HepG2 (cell line): Measurements from ENCODE around the gene LMAN1L. TPM values are rescaled to one million over a fixed set of nuclear protein-coding genes. Genes with fewer than 3 reads are reported as not detected.

Experiments
- CBFB ChIP-seq: sonication (generic); formaldehyde crosslinking; IDR thresholded peaks from 2 replicates; pipeline ENCODE4 v1.4.0; 2020; ENCODE audit warnings: missing genetic modification reagents
- FIP1L1 ChIP-seq: fragments of 200-400 bp; formaldehyde crosslinking; IDR thresholded peaks from 2 replicates; pipeline ENCODE4 v1.6.1; 2018; ENCODE audit warnings: low read depth, mild to moderate bottlenecking, low read length, moderate library complexity, borderline replicate concordance; ENCODE audit not compliant: insufficient read depth
- HOXA5 ChIP-seq: sonication (generic); formaldehyde crosslinking; IDR thresholded peaks from 2 replicates; pipeline ENCODE4 v1.4.0; 2020; ENCODE audit warnings: missing genetic modification reagents
- YEATS2 ChIP-seq: sonication (generic); formaldehyde crosslinking; IDR thresholded peaks from 2 replicates; pipeline ENCODE4 v1.4.0; 2020; ENCODE audit warnings: missing genetic modification reagents, borderline replicate concordance
- ZMYM4 ChIP-seq: sonication (generic); formaldehyde crosslinking; IDR thresholded peaks from 2 replicates; pipeline ENCODE4 v1.8.1; 2023; ENCODE audit warnings: mild to moderate bottlenecking, missing genetic modification reagents
- ZNF232 ChIP-seq: sonication (generic); formaldehyde crosslinking; IDR thresholded peaks from 2 replicates; pipeline ENCODE4 v1.4.0; 2020; ENCODE audit warnings: missing genetic modification reagents, borderline replicate concordance
- ZNF672 ChIP-seq: sonication (generic); formaldehyde crosslinking; IDR thresholded peaks from 2 replicates; pipeline ENCODE4 v1.8.1; 2022; ENCODE audit warnings: missing genetic modification reagents
- ZNF879 ChIP-seq: sonication (generic); formaldehyde crosslinking; IDR thresholded peaks from 2 replicates; pipeline ENCODE4 v1.8.1; 2023; ENCODE audit warnings: missing genetic modification reagents
- polyA plus RNA-seq, 8 experiments: library from polyadenylated mRNA; depleted of rRNA in 3 of 8; stranded (reverse) in 7 of 8; unstranded in 1 of 8; fragments of >200 nt; fragmentation: Illumina TruSeq in 4 of 8; extraction: Trizol in 4 of 8; gene quantifications; 2 replicates each; pipeline versions ENCODE4 v1.2.1 to v1.2.3, GENCODE V29; 2011 to 2016; ENCODE audit warnings: low read depth in 4 of 8, missing spikeins in 1 of 8, mixed read lengths in 1 of 8; ENCODE audit not compliant: insufficient read depth in 1 of 8
- total RNA-seq, 5 experiments: library from RNA; depleted of rRNA; stranded (reverse); fragments of >200 nt; fragmentation: Illumina TruSeq; extraction: Trizol; gene quantifications; 2 replicates each; pipeline ENCODE4 v1.2.3, GENCODE V29; 2016; ENCODE audit warnings: low read depth in 1 of 5
- TF ChIP-seq, protein P1 (sequence below): sonication (generic); formaldehyde crosslinking; IDR thresholded peaks from 2 replicates; pipeline ENCODE4 v1.4.0; 2020; ENCODE audit warnings: missing genetic modification reagents, borderline replicate concordance
- TF ChIP-seq, protein P2 (sequence below): sonication (generic); formaldehyde crosslinking; IDR thresholded peaks from 2 replicates; pipeline ENCODE4 v1.8.0; 2022; ENCODE audit warnings: missing genetic modification reagents, mild to moderate bottlenecking, moderate library complexity, borderline replicate concordance
- TF ChIP-seq, protein P3 (sequence below): sonication (generic); formaldehyde crosslinking; IDR thresholded peaks from 2 replicates; pipeline ENCODE4 v1.4.0; 2020; ENCODE audit warnings: low read depth, missing genetic modification reagents
- TF ChIP-seq, protein P4 (sequence below): sonication (generic); formaldehyde crosslinking; IDR thresholded peaks from 2 replicates; pipeline ENCODE4 v1.4.0; 2020; ENCODE audit warnings: missing genetic modification reagents
- TF ChIP-seq, protein P5 (sequence below): sonication (generic); formaldehyde crosslinking; IDR thresholded peaks from 2 replicates; pipeline ENCODE4 v1.4.0; 2020; ENCODE audit warnings: missing genetic modification reagents
- TF ChIP-seq, protein P6 (sequence below): sonication (generic); formaldehyde crosslinking; IDR thresholded peaks from 2 replicates; pipeline ENCODE4 v1.4.0; 2020; ENCODE audit warnings: missing genetic modification reagents
- TF ChIP-seq, protein P7 (sequence below): sonication (generic); formaldehyde crosslinking; IDR thresholded peaks from 2 replicates; pipeline ENCODE4 v1.8.0; 2022; ENCODE audit warnings: mild to moderate bottlenecking, missing genetic modification reagents; ENCODE audit not compliant: insufficient replicate concordance

Gene LMAN1L
- total and polyA plus RNA-seq, 2 of the 13 experiments (the other 11 are each of a cell fraction or from before 2014, with no cell fraction given): not detected

DNA sequence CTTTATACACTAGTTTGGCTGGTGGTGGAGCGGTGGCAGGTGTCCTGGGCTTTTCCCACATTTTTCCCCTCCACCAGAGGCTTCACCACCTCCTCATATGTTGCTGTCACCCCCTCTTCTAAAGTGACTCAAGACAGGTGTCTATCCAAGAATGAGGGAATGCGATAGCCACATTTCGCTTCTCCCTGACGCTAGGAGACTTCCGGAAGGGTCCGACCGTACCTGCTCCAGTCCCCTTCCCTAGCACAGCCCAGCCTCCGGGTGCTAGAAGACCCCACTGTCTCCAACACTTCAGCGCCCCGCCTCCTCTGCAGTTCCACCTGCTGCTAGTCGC, 60.0 kb downstream of the LMAN1L start (continued):
- TF ChIP-seq, protein P1, sequence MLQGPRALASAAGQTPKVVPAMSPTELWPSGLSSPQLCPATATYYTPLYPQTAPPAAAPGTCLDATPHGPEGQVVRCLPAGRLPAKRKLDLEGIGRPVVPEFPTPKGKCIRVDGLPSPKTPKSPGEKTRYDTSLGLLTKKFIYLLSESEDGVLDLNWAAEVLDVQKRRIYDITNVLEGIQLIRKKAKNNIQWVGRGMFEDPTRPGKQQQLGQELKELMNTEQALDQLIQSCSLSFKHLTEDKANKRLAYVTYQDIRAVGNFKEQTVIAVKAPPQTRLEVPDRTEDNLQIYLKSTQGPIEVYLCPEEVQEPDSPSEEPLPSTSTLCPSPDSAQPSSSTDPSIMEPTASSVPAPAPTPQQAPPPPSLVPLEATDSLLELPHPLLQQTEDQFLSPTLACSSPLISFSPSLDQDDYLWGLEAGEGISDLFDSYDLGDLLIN (CRISPR knock-in tag): no peak
- TF ChIP-seq YEATS2 (CRISPR knock-in tag) (no peak), CBFB (no peak), ZNF879 (CRISPR knock-in tag) (no peak), ZNF672 (CRISPR knock-in tag) (no peak), ZMYM4 (CRISPR knock-in tag) (no peak), HOXA5 (CRISPR knock-in tag) (no peak), ZNF232 (CRISPR knock-in tag) (no peak), FIP1L1 (no peak)
- TF ChIP-seq, protein P2, sequence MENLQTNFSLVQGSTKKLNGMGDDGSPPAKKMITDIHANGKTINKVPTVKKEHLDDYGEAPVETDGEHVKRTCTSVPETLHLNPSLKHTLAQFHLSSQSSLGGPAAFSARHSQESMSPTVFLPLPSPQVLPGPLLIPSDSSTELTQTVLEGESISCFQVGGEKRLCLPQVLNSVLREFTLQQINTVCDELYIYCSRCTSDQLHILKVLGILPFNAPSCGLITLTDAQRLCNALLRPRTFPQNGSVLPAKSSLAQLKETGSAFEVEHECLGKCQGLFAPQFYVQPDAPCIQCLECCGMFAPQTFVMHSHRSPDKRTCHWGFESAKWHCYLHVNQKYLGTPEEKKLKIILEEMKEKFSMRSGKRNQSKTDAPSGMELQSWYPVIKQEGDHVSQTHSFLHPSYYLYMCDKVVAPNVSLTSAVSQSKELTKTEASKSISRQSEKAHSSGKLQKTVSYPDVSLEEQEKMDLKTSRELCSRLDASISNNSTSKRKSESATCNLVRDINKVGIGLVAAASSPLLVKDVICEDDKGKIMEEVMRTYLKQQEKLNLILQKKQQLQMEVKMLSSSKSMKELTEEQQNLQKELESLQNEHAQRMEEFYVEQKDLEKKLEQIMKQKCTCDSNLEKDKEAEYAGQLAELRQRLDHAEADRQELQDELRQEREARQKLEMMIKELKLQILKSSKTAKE (CRISPR knock-in tag): no peak
- TF ChIP-seq, protein P3, sequence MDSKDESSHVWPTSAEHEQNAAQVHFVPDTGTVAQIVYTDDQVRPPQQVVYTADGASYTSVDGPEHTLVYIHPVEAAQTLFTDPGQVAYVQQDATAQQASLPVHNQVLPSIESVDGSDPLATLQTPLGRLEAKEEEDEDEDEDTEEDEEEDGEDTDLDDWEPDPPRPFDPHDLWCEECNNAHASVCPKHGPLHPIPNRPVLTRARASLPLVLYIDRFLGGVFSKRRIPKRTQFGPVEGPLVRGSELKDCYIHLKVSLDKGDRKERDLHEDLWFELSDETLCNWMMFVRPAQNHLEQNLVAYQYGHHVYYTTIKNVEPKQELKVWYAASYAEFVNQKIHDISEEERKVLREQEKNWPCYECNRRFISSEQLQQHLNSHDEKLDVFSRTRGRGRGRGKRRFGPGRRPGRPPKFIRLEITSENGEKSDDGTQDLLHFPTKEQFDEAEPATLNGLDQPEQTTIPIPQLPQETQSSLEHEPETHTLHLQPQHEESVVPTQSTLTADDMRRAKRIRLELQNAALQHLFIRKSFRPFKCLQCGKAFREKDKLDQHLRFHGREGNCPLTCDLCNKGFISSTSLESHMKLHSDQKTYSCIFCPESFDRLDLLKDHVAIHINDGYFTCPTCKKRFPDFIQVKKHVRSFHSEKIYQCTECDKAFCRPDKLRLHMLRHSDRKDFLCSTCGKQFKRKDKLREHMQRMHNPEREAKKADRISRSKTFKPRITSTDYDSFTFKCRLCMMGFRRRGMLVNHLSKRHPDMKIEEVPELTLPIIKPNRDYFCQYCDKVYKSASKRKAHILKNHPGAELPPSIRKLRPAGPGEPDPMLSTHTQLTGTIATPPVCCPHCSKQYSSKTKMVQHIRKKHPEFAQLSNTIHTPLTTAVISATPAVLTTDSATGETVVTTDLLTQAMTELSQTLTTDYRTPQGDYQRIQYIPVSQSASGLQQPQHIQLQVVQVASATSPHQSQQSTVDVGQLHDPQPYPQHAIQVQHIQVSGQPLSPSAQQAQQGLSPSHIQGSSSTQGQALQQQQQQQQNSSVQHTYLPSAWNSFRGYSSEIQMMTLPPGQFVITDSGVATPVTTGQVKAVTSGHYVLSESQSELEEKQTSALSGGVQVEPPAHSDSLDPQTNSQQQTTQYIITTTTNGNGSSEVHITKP: no peak
- TF ChIP-seq, protein P4, sequence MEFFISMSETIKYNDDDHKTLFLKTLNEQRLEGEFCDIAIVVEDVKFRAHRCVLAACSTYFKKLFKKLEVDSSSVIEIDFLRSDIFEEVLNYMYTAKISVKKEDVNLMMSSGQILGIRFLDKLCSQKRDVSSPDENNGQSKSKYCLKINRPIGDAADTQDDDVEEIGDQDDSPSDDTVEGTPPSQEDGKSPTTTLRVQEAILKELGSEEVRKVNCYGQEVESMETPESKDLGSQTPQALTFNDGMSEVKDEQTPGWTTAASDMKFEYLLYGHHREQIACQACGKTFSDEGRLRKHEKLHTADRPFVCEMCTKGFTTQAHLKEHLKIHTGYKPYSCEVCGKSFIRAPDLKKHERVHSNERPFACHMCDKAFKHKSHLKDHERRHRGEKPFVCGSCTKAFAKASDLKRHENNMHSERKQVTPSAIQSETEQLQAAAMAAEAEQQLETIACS (CRISPR knock-in tag): no peak
- TF ChIP-seq, protein P5, sequence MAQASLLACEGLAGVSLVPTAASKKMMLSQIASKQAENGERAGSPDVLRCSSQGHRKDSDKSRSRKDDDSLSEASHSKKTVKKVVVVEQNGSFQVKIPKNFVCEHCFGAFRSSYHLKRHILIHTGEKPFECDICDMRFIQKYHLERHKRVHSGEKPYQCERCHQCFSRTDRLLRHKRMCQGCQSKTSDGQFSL: no peak
- TF ChIP-seq, protein P6, sequence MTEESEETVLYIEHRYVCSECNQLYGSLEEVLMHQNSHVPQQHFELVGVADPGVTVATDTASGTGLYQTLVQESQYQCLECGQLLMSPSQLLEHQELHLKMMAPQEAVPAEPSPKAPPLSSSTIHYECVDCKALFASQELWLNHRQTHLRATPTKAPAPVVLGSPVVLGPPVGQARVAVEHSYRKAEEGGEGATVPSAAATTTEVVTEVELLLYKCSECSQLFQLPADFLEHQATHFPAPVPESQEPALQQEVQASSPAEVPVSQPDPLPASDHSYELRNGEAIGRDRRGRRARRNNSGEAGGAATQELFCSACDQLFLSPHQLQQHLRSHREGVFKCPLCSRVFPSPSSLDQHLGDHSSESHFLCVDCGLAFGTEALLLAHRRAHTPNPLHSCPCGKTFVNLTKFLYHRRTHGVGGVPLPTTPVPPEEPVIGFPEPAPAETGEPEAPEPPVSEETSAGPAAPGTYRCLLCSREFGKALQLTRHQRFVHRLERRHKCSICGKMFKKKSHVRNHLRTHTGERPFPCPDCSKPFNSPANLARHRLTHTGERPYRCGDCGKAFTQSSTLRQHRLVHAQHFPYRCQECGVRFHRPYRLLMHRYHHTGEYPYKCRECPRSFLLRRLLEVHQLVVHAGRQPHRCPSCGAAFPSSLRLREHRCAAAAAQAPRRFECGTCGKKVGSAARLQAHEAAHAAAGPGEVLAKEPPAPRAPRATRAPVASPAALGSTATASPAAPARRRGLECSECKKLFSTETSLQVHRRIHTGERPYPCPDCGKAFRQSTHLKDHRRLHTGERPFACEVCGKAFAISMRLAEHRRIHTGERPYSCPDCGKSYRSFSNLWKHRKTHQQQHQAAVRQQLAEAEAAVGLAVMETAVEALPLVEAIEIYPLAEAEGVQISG: no peak
- TF ChIP-seq, protein P7, sequence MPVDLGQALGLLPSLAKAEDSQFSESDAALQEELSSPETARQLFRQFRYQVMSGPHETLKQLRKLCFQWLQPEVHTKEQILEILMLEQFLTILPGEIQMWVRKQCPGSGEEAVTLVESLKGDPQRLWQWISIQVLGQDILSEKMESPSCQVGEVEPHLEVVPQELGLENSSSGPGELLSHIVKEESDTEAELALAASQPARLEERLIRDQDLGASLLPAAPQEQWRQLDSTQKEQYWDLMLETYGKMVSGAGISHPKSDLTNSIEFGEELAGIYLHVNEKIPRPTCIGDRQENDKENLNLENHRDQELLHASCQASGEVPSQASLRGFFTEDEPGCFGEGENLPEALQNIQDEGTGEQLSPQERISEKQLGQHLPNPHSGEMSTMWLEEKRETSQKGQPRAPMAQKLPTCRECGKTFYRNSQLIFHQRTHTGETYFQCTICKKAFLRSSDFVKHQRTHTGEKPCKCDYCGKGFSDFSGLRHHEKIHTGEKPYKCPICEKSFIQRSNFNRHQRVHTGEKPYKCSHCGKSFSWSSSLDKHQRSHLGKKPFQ (CRISPR knock-in tag): peak; percentile 20
